Activated T-cell treated with anti-CD3 and anti-CD28 coated beads, Interleukin-2, amount 50 U/mL, for 24 hours (primary cell): Measurements from ENCODE around the gene MACROD1.
A peak's percentile ranks its signal among the peaks of the same experiment; 100 is the strongest.

ENCODE experiments used
- DNase-seq: peaks from one replicate; pipeline ENCODE4 v3.0.0-alpha.2; 2020
- H3K27ac Mint-ChIP-seq: 2 replicates; pipeline ENCODE4 v1.8.0; 2020; ENCODE audit warnings: mild to moderate bottlenecking, mixed read lengths
- H3K27me3 Mint-ChIP-seq: 2 replicates; pipeline ENCODE4 v1.8.0; 2020; ENCODE audit warnings: mixed read lengths
- H3K36me3 Mint-ChIP-seq: 2 replicates; pipeline ENCODE4 v1.8.0; 2020; ENCODE audit warnings: low read depth, mixed read lengths
- H3K4me1 Mint-ChIP-seq: 2 replicates; pipeline ENCODE4 v1.8.0; 2020; ENCODE audit warnings: low read depth, mixed read lengths
- H3K4me3 Mint-ChIP-seq: 2 replicates; pipeline ENCODE4 v1.8.0; 2020; ENCODE audit warnings: mild to moderate bottlenecking, moderate library complexity, mixed read lengths
- H3K9me3 Mint-ChIP-seq: 2 replicates; pipeline ENCODE4 v1.8.0; 2020; ENCODE audit warnings: mixed read lengths

MACROD1 gene

GRCh38 chr11:63999349-64000025 lies 166.4 kb downstream of the MACROD1 start:
- Mint-ChIP-seq H3K36me3 (peaks cover 38% of the 10 kb centered on the region), H3K4me1 (peaks cover 10% of the 10 kb centered on the region), H3K4me3 (no peak overlapping the region), H3K9me3 (no peaks in the 10 kb centered on the region), H3K27ac (no peak overlapping the region), H3K27me3 (peaks cover 7% of the 10 kb centered on the region)
- peak; percentile 82 for DNase-seq

- H3K4me1 Mint-ChIP-seq, result peaks cover 10% of the 10 kb centered on the region
- H3K4me3 Mint-ChIP-seq, result no peak overlapping the region
- DNase-seq, result no peak
- H3K27me3 Mint-ChIP-seq, result peaks cover 7% of the 10 kb centered on the region
- peaks cover 46% of the 10 kb centered on the region for H3K36me3 Mint-ChIP-seq
- no peaks in the 10 kb centered on the region for H3K9me3 Mint-ChIP-seq
- no peak overlapping the region for H3K27ac Mint-ChIP-seq
These were observed 167.2 kb downstream of the MACROD1 start for GRCh38 chr11:63998558-63999348.

DNA sequence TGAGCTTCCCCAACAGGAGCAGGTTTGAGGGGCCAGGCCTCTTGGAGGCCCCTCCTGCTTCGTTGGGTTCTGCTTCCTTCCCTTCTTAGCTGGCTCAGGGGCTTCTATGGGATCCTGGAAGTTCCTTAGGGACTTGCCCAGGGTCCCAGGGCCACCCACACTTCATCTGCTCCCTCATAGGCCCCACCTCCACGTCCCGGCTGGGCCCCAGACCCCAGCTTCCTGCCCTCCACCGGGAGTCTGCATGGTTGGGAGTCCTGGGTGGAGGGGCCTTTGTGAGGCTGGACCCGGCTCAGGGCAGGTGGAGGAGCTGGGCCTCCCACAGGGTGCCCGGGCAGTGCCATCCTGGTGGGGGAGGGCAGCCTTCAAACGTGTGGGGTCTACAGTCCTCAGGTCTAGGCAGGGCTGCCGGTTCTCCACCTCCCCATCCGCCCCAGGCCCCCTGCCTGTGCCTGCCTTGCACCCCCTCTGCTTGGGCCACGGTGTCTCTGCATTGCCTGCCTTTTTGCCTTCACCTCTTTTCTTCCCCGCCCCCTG lies 168.0 kb downstream of the MACROD1 start:
- DNase-seq, result no peak
- no peaks in the 10 kb centered on the region for H3K9me3 Mint-ChIP-seq
- H3K36me3 Mint-ChIP-seq, result peaks cover 53% of the 10 kb centered on the region
- peaks cover 7% of the 10 kb centered on the region for H3K27me3 Mint-ChIP-seq
- H3K4me3 Mint-ChIP-seq, result no peak overlapping the region
- no peak overlapping the region for H3K27ac Mint-ChIP-seq
- peaks cover 12% of the 10 kb centered on the region for H3K4me1 Mint-ChIP-seq

DNA sequence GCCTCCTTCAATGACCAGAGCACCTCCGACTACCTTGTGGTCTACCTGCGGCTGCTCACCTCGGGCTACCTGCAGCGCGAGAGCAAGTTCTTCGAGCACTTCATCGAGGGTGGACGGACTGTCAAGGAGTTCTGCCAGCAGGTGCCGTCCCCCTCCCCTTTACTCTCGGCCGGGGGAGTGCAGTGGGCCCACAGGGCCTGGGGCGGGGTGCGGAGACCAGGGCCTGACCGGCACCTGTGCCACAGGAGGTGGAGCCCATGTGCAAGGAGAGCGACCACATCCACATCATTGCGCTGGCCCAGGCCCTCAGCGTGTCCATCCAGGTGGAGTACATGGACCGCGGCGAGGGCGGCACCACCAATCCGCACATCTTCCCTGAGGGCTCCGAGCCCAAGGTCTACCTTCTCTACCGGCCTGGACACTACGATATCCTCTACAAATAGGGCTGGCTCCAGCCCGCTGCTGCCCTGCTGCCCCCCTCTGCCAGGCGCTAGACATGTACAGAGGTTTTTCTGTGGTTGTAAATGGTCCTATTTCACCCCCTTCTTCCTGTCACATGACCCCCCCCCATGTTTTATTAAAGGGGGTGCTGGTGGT lies 168.7 kb downstream of the MACROD1 start:
- no peak overlapping the region for H3K27ac Mint-ChIP-seq
- no peak overlapping the region for H3K4me3 Mint-ChIP-seq
- H3K4me1 Mint-ChIP-seq, result peaks cover 12% of the 10 kb centered on the region
- H3K36me3 Mint-ChIP-seq, result peaks cover 58% of the 10 kb centered on the region
- peaks cover 7% of the 10 kb centered on the region for H3K27me3 Mint-ChIP-seq
- no peaks in the 10 kb centered on the region for H3K9me3 Mint-ChIP-seq
- no peak for DNase-seq

- H3K27me3 Mint-ChIP-seq, result peaks cover 3% of the 10 kb centered on the region
- H3K4me3 Mint-ChIP-seq, result no peak overlapping the region
- DNase-seq, result no peak
- no peaks in the 10 kb centered on the region for H3K9me3 Mint-ChIP-seq
- peaks cover 65% of the 10 kb centered on the region for H3K36me3 Mint-ChIP-seq
- no peak overlapping the region for H3K27ac Mint-ChIP-seq
- H3K4me1 Mint-ChIP-seq, result peaks cover 15% of the 10 kb centered on the region
These were observed 169.4 kb downstream of the MACROD1 start for GRCh38 chr11:63996512-63996911.

GRCh38 chr11:63993993-63994392 lies 171.9 kb downstream of the MACROD1 start:
- Mint-ChIP-seq H3K36me3 (peaks cover 89% of the 10 kb centered on the region), H3K4me3 (no peak overlapping the region), H3K27me3 (no peaks in the 10 kb centered on the region), H3K27ac (no peak overlapping the region), H3K9me3 (no peaks in the 10 kb centered on the region), H3K4me1 (peaks cover 17% of the 10 kb centered on the region)
- DNase-seq, result no peak

GRCh38 chr11:63993100-63993499 lies 172.8 kb downstream of the MACROD1 start:
- Mint-ChIP-seq H3K27ac (peak overlapping the region; percentile 56), H3K4me3 (no peak overlapping the region), H3K27me3 (no peaks in the 10 kb centered on the region), H3K9me3 (no peaks in the 10 kb centered on the region), H3K4me1 (peaks cover 19% of the 10 kb centered on the region), H3K36me3 (peaks cover 94% of the 10 kb centered on the region)
- DNase-seq, result no peak

DNA sequence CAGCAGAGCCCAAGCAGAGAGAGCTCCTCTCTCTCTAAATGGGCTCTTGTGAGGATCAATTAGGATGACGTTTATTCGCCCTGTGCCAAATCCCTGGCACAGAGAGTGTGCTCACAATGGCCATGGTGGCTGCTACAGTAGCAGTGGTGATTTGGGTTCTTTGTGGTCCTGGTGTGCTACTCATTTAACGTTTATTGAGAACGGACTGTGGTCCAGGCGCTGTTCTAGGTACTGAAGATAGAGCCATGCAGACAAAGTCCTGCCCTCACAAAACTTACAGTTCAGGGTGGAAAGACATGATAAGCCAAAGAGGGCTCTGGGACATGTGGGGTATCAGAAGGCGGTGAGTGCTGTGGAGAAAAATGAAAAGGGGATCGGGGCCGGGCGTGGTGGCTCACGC lies 174.4 kb downstream of the MACROD1 start:
- Mint-ChIP-seq H3K4me1 (peaks cover 29% of the 10 kb centered on the region), H3K36me3 (peaks cover 90% of the 10 kb centered on the region), H3K27me3 (no peaks in the 10 kb centered on the region), H3K9me3 (no peaks in the 10 kb centered on the region), H3K4me3 (no peak overlapping the region), H3K27ac (peak overlapping the region; percentile 71)
- no peak for DNase-seq

DNA sequence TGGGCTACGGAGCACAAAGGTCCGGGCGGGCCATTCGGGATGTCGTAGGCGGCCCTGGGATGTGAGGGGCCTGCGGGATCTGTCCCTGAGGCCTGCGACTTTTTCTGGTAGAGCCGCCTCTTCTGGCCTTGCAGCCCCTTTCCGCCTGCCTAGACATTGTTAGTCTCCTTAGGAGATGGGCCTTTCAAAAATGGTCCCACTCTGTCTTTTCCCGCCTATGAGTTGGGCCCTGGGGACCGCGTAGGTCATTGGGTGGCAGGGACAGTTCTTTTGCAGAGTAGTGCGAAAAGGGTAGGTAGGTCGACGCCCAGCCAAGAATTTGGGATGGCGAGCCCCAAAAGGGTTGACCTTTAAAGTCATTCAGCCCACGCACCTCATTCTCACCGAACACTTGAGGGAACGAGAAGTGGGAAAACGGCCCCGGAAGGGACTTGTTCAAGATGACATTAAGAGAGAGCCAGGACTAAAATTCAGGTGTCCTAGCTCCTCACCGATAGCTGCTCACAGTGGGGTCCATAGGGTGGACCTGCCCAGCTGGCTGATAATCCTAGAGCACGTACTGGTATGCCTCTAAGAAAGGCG lies 178.9 kb downstream of the MACROD1 start:
- Mint-ChIP-seq H3K9me3 (no peaks in the 10 kb centered on the region), H3K27ac (peak overlapping the region; percentile 82), H3K36me3 (peaks cover 54% of the 10 kb centered on the region), H3K4me1 (peaks cover 36% of the 10 kb centered on the region), H3K27me3 (no peaks in the 10 kb centered on the region), H3K4me3 (peak overlapping the region; percentile 83)
- no peak for DNase-seq

DNA sequence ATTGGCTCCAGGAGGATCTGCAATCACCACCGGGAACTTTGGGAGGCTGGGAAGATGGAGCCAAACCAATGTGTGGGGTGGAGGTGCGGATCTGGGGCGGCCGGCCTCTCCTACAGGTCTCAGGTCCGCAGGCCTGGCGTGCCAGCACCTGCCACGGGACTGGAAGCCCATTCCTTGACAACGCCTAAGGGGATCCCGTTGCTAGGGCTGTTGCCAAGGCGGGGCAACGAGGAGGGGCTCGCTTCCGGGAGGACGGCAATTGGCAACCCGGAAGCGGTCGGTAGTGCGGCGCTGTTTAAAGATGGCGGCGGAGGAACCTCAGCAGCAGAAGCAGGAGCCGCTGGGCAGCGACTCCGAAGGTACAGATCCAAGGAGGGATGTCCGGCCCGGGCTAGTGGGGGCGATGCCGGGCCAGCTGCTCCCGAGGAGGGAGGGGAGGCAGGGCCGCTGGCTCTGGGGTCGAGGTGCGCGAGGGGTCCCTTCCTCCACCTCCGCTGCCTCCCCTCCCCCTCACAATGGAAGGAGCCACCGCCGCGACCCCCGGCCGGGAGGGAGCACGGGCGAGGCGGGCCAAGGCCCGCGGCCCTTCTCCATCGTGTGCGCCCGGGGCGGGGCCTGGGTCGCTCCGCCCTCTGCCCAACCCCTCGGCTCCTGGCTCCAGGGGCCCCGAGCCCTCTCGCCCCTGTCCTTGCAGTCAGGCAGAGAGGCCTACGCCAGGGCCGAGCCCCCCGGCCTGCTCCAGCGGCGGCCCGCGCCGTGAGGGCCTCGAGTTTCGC lies 179.6 kb downstream of the MACROD1 start, which contains the start of gene OTUB1:
Gene OTUB1, plus strand, starts transcription at position 283 of the 776 bp plus-strand sequence. Its CDS starts 19 bp downstream, at position 302.
- Mint-ChIP-seq H3K4me3 (peak within 1 kb of the TSS; percentile 92), H3K36me3 (peaks cover 50% of the 10 kb centered on the region), H3K27me3 (no peaks in the 10 kb centered on the region), H3K4me1 (peaks cover 36% of the 10 kb centered on the region), H3K27ac (peak within 1 kb of the TSS; percentile 97), H3K9me3 (no peaks in the 10 kb centered on the region)
- DNase-seq, result peak; percentile 90

- peak; percentile 79 for DNase-seq
- Mint-ChIP-seq H3K27ac (peak overlapping the region; percentile 97), H3K4me3 (peak overlapping the region; percentile 92), H3K9me3 (no peaks in the 10 kb centered on the region), H3K36me3 (peaks cover 45% of the 10 kb centered on the region), H3K27me3 (no peaks in the 10 kb centered on the region), H3K4me1 (peaks cover 33% of the 10 kb centered on the region)
These were observed 180.1 kb downstream of the MACROD1 start for GRCh38 chr11:63985812-63986155.

DNA sequence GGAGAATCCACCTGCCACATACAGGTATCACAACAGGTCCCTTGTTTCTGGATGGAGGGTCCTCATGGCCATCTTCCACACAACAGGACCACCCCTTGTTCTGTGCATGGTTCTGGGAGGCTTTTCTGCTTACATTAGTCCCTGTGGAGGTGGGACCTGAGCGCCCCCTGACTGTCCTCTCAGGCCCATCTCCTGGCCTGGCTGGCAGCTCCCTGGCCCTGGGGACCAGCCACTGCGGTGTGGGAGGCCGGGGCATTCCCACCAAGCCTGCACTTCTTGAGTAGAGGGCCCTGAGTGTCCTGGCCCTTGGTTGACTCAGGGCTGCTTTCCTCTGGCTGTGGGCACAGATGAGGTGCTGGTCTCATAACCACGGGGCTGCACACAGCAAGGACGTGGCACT lies 186.5 kb downstream of the MACROD1 start:
- H3K27me3 Mint-ChIP-seq, result no peaks in the 10 kb centered on the region
- DNase-seq, result no peak
- H3K4me1 Mint-ChIP-seq, result peaks cover 22% of the 10 kb centered on the region
- H3K9me3 Mint-ChIP-seq, result no peaks in the 10 kb centered on the region
- peak overlapping the region; percentile 14 for H3K27ac Mint-ChIP-seq
- peaks cover 43% of the 10 kb centered on the region for H3K36me3 Mint-ChIP-seq
- H3K4me3 Mint-ChIP-seq, result no peak overlapping the region

- H3K9me3 Mint-ChIP-seq, result no peaks in the 10 kb centered on the region
- peak overlapping the region; percentile 73 for H3K27ac Mint-ChIP-seq
- H3K36me3 Mint-ChIP-seq, result peaks cover 44% of the 10 kb centered on the region
- peaks cover 25% of the 10 kb centered on the region for H3K4me1 Mint-ChIP-seq
- H3K4me3 Mint-ChIP-seq, result no peak overlapping the region
- H3K27me3 Mint-ChIP-seq, result no peaks in the 10 kb centered on the region
- DNase-seq, result no peak
These were observed 187.2 kb downstream of the MACROD1 start for GRCh38 chr11:63978551-63979239.
